GM21737 (cell line): ENCODE results near the gene LAMB2.

ENCODE experiments used
- ATAC-seq: cut with Tn5 transposase; IDR thresholded peaks from one replicate; pipeline ENCODE4 v1.9.1; 2021; ENCODE audit warnings: mild to moderate bottlenecking, moderate library complexity; ENCODE audit not compliant: unreplicated experiment

LAMB2 gene

GRCh38 chr3:49132437-49133225 is at the start of gene LAMB2:
TSS of gene LAMB2 (minus strand) at chr3:49133050. CDS start at chr3:49132867, 183 bp downstream.
- no peak for ATAC-seq

- ATAC-seq, result no peak
Observed at GRCh38 chr3:49181351-49181750, 48.5 kb upstream of the LAMB2 start.

GRCh38 chr3:49180116-49180515 is 47.3 kb upstream of the LAMB2 start:
- no peak for ATAC-seq

- no peak for ATAC-seq
Observed at GRCh38 chr3:49177073-49177472, 44.2 kb upstream of the LAMB2 start.

GRCh38 chr3:49175530-49175929 is 42.7 kb upstream of the LAMB2 start:
- no peak for ATAC-seq

- no peak for ATAC-seq
Observed at GRCh38 chr3:49174397-49174985, 41.6 kb upstream of the LAMB2 start.

- ATAC-seq, result no peak
Observed at GRCh38 chr3:49173792-49174170, 40.9 kb upstream of the LAMB2 start.

GRCh38 chr3:49173116-49173791 is 40.4 kb upstream of the LAMB2 start:
- ATAC-seq, result no peak

GRCh38 chr3:49172551-49173041 is 39.7 kb upstream of the LAMB2 start:
- no peak for ATAC-seq

- no peak for ATAC-seq
Observed at GRCh38 chr3:49171775-49172500, 39.1 kb upstream of the LAMB2 start.

- ATAC-seq, result peak; percentile 58
Observed at GRCh38 chr3:49171119-49171774, 38.4 kb upstream of the LAMB2 start, which contains the start of gene KLHDC8B. TSS of gene KLHDC8B (plus strand) at chr3:49171598. CDS start at chr3:49172770, 1,172 bp downstream.

GRCh38 chr3:49170744-49171118 is 37.9 kb upstream of the LAMB2 start:
- ATAC-seq, result no peak

- ATAC-seq, result no peak
Observed at GRCh38 chr3:49166752-49167556, 34.1 kb upstream of the LAMB2 start.

- no peak for ATAC-seq
Observed at GRCh38 chr3:49165771-49166751, 33.2 kb upstream of the LAMB2 start, which contains the start of gene CCDC71. TSS of gene CCDC71 (minus strand) at chr3:49166331. CDS start at chr3:49164208, 2,123 bp downstream.

GRCh38 chr3:49164983-49165720 is 32.3 kb upstream of the LAMB2 start:
- ATAC-seq, result no peak

- ATAC-seq, result no peak
Observed at GRCh38 chr3:49163609-49164008, 30.8 kb upstream of the LAMB2 start.

GRCh38 chr3:49162751-49163419 is 30.0 kb upstream of the LAMB2 start:
- no peak for ATAC-seq
